ENCODE results near the gene TMEM59L.
A peak's percentile ranks its signal among the peaks of the same experiment; 100 is the strongest.

TMEM59L gene

DNA sequence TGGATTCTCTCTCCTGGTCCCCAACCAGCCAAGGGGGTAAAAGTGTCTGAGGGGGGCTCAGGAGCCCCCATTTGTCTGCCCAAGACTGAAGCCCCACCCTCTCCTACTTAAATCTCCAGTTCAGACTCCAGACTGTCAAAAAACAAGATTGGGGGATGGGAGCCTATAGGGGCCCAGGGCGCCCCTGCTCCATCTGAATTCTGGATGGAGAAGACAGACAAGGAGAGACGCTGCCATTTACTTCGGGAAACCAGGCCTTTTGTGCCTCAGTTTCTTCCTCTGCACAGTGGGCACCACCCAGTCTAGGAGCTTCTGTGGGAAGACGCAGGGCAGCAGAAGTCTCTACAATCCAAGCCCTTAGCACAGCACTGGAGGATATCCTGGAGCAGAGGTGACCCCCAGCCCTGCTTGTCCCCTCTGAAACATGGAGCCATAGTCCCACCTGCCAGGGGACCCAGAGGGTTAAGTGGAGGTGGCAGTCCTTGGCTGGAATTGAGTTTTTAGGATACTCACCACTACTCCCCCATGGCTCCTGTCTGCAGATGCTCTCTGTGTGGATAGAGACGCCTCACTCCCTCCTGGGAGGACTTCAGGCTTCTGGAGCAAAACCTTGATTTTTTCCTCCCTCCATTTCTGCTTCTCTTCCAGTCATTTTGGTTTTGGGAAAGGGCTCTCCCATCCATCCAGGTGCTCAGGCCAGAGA is 4.4 kb upstream of the TMEM59L start:
- no peaks in the 10 kb centered on the region for H3K9me3 ChIP-seq (ENCODE audit: control insufficient read depth, insufficient read depth, low read depth, low read length)
- H3K27ac ChIP-seq (ENCODE audit: extremely low read depth, low read depth, low read length) = no peak overlapping the region
- no peaks in the 10 kb centered on the region for H3K36me3 ChIP-seq (ENCODE audit: control insufficient read depth in 2 of 2, insufficient read depth in 1 of 2, low read length in 2 of 2)
- ChIA-PET POLR2A (interaction anchor here (0.6 to 1.8 kb wide), 3 partner anchors 19 to 224 kb away, joined by 3 to 4 read pairs (median 4); no protein-coding TSS in a partner anchor), CTCF (interaction anchor here (0.6 to 2.0 kb wide), 3 partner anchors 45 to 239 kb away, joined by 3 to 4 read pairs (median 4); no protein-coding TSS in a partner anchor)
- peaks cover 4% of the 10 kb centered on the region for H3K4me1 ChIP-seq (ENCODE audit: control insufficient read depth, insufficient read depth, low read length)
- TF ChIP-seq KLF10 (tag by site-specific recombination; IDR thresholded peaks at IDR 0.05) (0 out of 2 replicates have a peak, but pooled peaks have one; percentile 2), HOXA7 (CRISPR knock-in tag; IDR thresholded peaks at IDR 0.05; ENCODE audit: borderline replicate concordance) (no peak)
- TF ChIP-seq, protein P1, sequence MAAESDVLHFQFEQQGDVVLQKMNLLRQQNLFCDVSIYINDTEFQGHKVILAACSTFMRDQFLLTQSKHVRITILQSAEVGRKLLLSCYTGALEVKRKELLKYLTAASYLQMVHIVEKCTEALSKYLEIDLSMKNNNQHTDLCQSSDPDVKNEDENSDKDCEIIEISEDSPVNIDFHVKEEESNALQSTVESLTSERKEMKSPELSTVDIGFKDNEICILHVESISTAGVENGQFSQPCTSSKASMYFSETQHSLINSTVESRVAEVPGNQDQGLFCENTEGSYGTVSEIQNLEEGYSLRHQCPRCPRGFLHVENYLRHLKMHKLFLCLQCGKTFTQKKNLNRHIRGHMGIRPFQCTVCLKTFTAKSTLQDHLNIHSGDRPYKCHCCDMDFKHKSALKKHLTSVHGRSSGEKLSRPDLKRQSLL (tag by site-specific recombination; IDR thresholded peaks at IDR 0.05) = no peak
- H3K4me3 ChIP-seq (ENCODE audit: low read depth, low read length) = no peak overlapping the region

GRCh38 chr19:18608805-18609716 is 3.6 kb upstream of the TMEM59L start:
- H3K27ac ChIP-seq (ENCODE audit: extremely low read depth, low read depth, low read length) = no peak overlapping the region
- peaks cover 4% of the 10 kb centered on the region for H3K4me1 ChIP-seq (ENCODE audit: control insufficient read depth, insufficient read depth, low read length)
- CTCF ChIA-PET = interaction anchor here (0.7 kb wide), 1 partner anchor 52 kb away, joined by 4 read pairs; no protein-coding TSS in a partner anchor
- TF ChIP-seq ZBTB8A (tag by site-specific recombination; IDR thresholded peaks at IDR 0.05) (peak; percentile 68), GLI4 (tag by site-specific recombination; IDR thresholded peaks at IDR 0.05) (no peak), ZNF600 (tag by site-specific recombination; IDR thresholded peaks at IDR 0.05) (no peak), ZNF366 (tag by site-specific recombination; conservative IDR thresholded peaks at IDR 0.05) (peak; percentile 61), KLF8 (tag by site-specific recombination; IDR thresholded peaks at IDR 0.05) (0 out of 2 replicates have a peak, but pooled peaks have one; percentile 40), ZNF670 (tag by site-specific recombination; IDR thresholded peaks at IDR 0.05; ENCODE audit: low read depth) (no peak), KLF1 (tag by site-specific recombination; IDR thresholded peaks at IDR 0.05) (0 out of 2 replicates have a peak, but pooled peaks have one; percentile 13), PRDM1 (tag by site-specific recombination; IDR thresholded peaks at IDR 0.05) (peak; percentile 85), ZNF677 (tag by site-specific recombination; IDR thresholded peaks at IDR 0.05) (no peak), ZNF341 (tag by site-specific recombination; IDR thresholded peaks at IDR 0.05; ENCODE audit: low read depth) (peak; percentile 53), HOXD13 (CRISPR knock-in tag; IDR thresholded peaks at IDR 0.05; ENCODE audit: borderline replicate concordance) (no peak), ZNF768 (tag by site-specific recombination; IDR thresholded peaks at IDR 0.05) (peak; percentile 59), IKZF3 (tag by site-specific recombination; IDR thresholded peaks at IDR 0.05) (peak; percentile 13; the same call in 1 of the 2 replicates), ZNF416 (tag by site-specific recombination; IDR thresholded peaks at IDR 0.05) (no peak), ZNF37A (tag by site-specific recombination; IDR thresholded peaks at IDR 0.05) (no peak), ZNF140 (tag by site-specific recombination; IDR thresholded peaks at IDR 0.05) (no peak), KLF10 (tag by site-specific recombination; IDR thresholded peaks at IDR 0.05) (no peak)
- TF ChIP-seq, protein P2, sequence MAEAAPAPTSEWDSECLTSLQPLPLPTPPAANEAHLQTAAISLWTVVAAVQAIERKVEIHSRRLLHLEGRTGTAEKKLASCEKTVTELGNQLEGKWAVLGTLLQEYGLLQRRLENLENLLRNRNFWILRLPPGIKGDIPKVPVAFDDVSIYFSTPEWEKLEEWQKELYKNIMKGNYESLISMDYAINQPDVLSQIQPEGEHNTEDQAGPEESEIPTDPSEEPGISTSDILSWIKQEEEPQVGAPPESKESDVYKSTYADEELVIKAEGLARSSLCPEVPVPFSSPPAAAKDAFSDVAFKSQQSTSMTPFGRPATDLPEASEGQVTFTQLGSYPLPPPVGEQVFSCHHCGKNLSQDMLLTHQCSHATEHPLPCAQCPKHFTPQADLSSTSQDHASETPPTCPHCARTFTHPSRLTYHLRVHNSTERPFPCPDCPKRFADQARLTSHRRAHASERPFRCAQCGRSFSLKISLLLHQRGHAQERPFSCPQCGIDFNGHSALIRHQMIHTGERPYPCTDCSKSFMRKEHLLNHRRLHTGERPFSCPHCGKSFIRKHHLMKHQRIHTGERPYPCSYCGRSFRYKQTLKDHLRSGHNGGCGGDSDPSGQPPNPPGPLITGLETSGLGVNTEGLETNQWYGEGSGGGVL (tag by site-specific recombination; IDR thresholded peaks at IDR 0.05) = peak; percentile 82
- TF ChIP-seq, protein P3, sequence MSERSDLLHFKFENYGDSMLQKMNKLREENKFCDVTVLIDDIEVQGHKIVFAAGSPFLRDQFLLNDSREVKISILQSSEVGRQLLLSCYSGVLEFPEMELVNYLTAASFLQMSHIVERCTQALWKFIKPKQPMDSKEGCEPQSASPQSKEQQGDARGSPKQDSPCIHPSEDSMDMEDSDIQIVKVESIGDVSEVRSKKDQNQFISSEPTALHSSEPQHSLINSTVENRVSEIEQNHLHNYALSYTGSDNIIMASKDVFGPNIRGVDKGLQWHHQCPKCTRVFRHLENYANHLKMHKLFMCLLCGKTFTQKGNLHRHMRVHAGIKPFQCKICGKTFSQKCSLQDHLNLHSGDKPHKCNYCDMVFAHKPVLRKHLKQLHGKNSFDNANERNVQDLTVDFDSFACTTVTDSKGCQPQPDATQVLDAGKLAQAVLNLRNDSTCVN (tag by site-specific recombination; optimal IDR thresholded peaks at IDR 0.05) = no peak
- TF ChIP-seq, protein P4, sequence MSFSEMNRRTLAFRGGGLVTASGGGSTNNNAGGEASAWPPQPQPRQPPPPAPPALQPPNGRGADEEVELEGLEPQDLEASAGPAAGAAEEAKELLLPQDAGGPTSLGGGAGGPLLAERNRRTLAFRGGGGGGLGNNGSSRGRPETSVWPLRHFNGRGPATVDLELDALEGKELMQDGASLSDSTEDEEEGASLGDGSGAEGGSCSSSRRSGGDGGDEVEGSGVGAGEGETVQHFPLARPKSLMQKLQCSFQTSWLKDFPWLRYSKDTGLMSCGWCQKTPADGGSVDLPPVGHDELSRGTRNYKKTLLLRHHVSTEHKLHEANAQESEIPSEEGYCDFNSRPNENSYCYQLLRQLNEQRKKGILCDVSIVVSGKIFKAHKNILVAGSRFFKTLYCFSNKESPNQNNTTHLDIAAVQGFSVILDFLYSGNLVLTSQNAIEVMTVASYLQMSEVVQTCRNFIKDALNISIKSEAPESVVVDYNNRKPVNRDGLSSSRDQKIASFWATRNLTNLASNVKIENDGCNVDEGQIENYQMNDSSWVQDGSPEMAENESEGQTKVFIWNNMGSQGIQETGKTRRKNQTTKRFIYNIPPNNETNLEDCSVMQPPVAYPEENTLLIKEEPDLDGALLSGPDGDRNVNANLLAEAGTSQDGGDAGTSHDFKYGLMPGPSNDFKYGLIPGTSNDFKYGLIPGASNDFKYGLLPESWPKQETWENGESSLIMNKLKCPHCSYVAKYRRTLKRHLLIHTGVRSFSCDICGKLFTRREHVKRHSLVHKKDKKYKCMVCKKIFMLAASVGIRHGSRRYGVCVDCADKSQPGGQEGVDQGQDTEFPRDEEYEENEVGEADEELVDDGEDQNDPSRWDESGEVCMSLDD (tag by site-specific recombination; IDR thresholded peaks at IDR 0.05) = no peak
- TF ChIP-seq, protein P1 (tag by site-specific recombination; IDR thresholded peaks at IDR 0.05) = no peak
- no peaks in the 10 kb centered on the region for H3K9me3 ChIP-seq (ENCODE audit: control insufficient read depth, insufficient read depth, low read depth, low read length)
- POLR2A ChIA-PET = no interaction called here
- no peak overlapping the region for H3K4me3 ChIP-seq (ENCODE audit: low read depth, low read length)
- no peaks in the 10 kb centered on the region for H3K36me3 ChIP-seq (ENCODE audit: control insufficient read depth in 2 of 2, insufficient read depth in 1 of 2, low read length in 2 of 2)
